Fibroblast of lung (primary cell): ENCODE data around the gene TIAM2. TPM values are rescaled to one million over a fixed set of nuclear protein-coding genes. Genes with fewer than 3 reads are reported as not detected.

ENCODE experiments used
- DNase-seq, 2 donors: peaks; one replicate each; pipeline versions ENCODE4 v3.0.0 to v3.0.0-alpha.2; 2010; ENCODE audit warnings: low read depth in 2 of 2
- H2AFZ ChIP-seq: 2 replicates; pipeline ENCODE4 v1.5.1; 2012; ENCODE audit warnings: low read length, control low read depth, inconsistent platforms
- H3K27ac ChIP-seq: 2 replicates; pipeline ENCODE4 v1.5.1; 2011; ENCODE audit warnings: low read length, control low read depth; ENCODE audit not compliant: insufficient read depth
- H3K27me3 ChIP-seq: 2 replicates; pipeline ENCODE4 v1.5.1; 2011; ENCODE audit warnings: mild to moderate bottlenecking, low read length; ENCODE audit not compliant: control insufficient read depth, insufficient read depth
- H3K36me3 ChIP-seq: 2 replicates; pipeline ENCODE4 v1.5.1; 2011; ENCODE audit warnings: low read length; ENCODE audit not compliant: control insufficient read depth, insufficient read depth
- H3K4me1 ChIP-seq: 2 replicates; pipeline ENCODE4 v1.5.1; 2011; ENCODE audit warnings: low read length; ENCODE audit not compliant: control insufficient read depth, insufficient read depth; ENCODE audit errors: extremely low read depth
- H3K4me2 ChIP-seq: 2 replicates; pipeline ENCODE4 v1.5.1; 2011; ENCODE audit warnings: low read length, control low read depth; ENCODE audit not compliant: insufficient read depth; ENCODE audit errors: extremely low read depth
- H3K4me3 ChIP-seq, 4 experiments: fragments of 200-600 bp in 1 of 4; sonication (generic) in 1 of 4; replicated peaks in 1 of 4; 2 replicates each; pipeline ENCODE4 v1.5.1; 2011 to 2016; ENCODE audit warnings: low read length in 4 of 4, low read depth in 3 of 4, mild to moderate bottlenecking in 3 of 4, control low read depth in 2 of 4, inconsistent platforms in 1 of 4, mixed read lengths in 1 of 4; ENCODE audit not compliant: insufficient read depth in 1 of 4; ENCODE audit errors: control extremely low read depth in 1 of 4
- H3K79me2 ChIP-seq: 2 replicates; pipeline ENCODE4 v1.5.1; 2012; ENCODE audit warnings: mild to moderate bottlenecking, low read length, inconsistent platforms; ENCODE audit not compliant: control insufficient read depth, insufficient read depth
- H3K9ac ChIP-seq: 2 replicates; pipeline ENCODE4 v1.5.1; 2011; ENCODE audit warnings: mild to moderate bottlenecking, low read length, control low read depth; ENCODE audit not compliant: insufficient read depth
- H3K9me3 ChIP-seq: 2 replicates; pipeline ENCODE4 v1.5.1; 2012; ENCODE audit warnings: low read depth, low read length; ENCODE audit not compliant: control insufficient read depth, insufficient read depth
- H4K20me1 ChIP-seq: 2 replicates; pipeline ENCODE4 v1.5.1; 2011; ENCODE audit warnings: low read length; ENCODE audit not compliant: control insufficient read depth, insufficient read depth; ENCODE audit errors: extremely low read depth
- CTCF ChIP-seq, 2 donors: IDR thresholded peaks in 1 of 2; conservative IDR thresholded peaks in 1 of 2; 1 replicate in 1 of 2; 2 replicates in 1 of 2; pipeline ENCODE4 v1.5.1; 2011 to 2012; ENCODE audit warnings: low read length in 2 of 2, control low read depth in 1 of 2, inconsistent platforms in 1 of 2, low read depth in 1 of 2, mild to moderate bottlenecking in 1 of 2
- EZH2 ChIP-seq: IDR thresholded peaks from 2 replicates; pipeline ENCODE4 v1.5.1; 2012; ENCODE audit warnings: low read length, control low read depth, mild to moderate bottlenecking; ENCODE audit errors: missing control alignments
- polyA plus RNA-seq, 2 donors: library from polyadenylated mRNA; depleted of rRNA in 1 of 2; stranded (reverse) in 1 of 2; unstranded in 1 of 2; fragments of >200 nt; gene quantifications; 2 replicates each; pipeline ENCODE4 v1.2.1, GENCODE V29; 2011 to 2012; ENCODE audit warnings: missing spikeins in 1 of 2
- total RNA-seq: library from RNA; depleted of rRNA; stranded (reverse); fragments of >200 nt; gene quantifications from 2 replicates; pipeline ENCODE4 v1.2.1, GENCODE V29; 2014

Gene TIAM2
- total and polyA plus RNA-seq, 2 donors (not counting 1 experiment from before 2014, with no cell fraction given) = 6.2 to 11.2 TPM

GRCh38 chr6:155270561-155271091 is 275.5 kb downstream of the TIAM2 start:
- TF ChIP-seq EZH2 = no peak
- no peak for TF ChIP-seq CTCF (conservative IDR thresholded peaks at IDR 0.05 in 1 of 2, IDR thresholded peaks at IDR 0.05 in 1 of 2; ENCODE audit: low read depth in 1 of 2, low read length in 2 of 2)
- Histone ChIP-seq H2AFZ (no peak overlapping the region), H3K4me3 (no peak overlapping the region), H3K9ac (no peak overlapping the region), H3K36me3 (no peaks in the 10 kb centered on the region), H3K4me2 (no peak overlapping the region), H3K4me1 (peaks cover 24% of the 10 kb centered on the region), H3K27ac (no peak overlapping the region), H3K27me3 (no peaks in the 10 kb centered on the region), H3K9me3 (no peaks in the 10 kb centered on the region), H3K79me2 (no peaks in the 10 kb centered on the region), H4K20me1 (no peaks in the 10 kb centered on the region)
- no peak for DNase-seq

- Histone ChIP-seq H3K9ac (no peak overlapping the region), H2AFZ (no peak overlapping the region), H3K4me2 (no peak overlapping the region), H4K20me1 (no peaks in the 10 kb centered on the region), H3K36me3 (no peaks in the 10 kb centered on the region), H3K4me1 (peaks cover 27% of the 10 kb centered on the region), H3K27me3 (no peaks in the 10 kb centered on the region), H3K79me2 (no peaks in the 10 kb centered on the region), H3K27ac (no peak overlapping the region), H3K4me3 (no peak overlapping the region), H3K9me3 (no peaks in the 10 kb centered on the region)
- no peak for DNase-seq
- TF ChIP-seq CTCF (conservative IDR thresholded peaks at IDR 0.05 in 1 of 2, IDR thresholded peaks at IDR 0.05 in 1 of 2; ENCODE audit: low read depth in 1 of 2, low read length in 2 of 2) (no peak), EZH2 (no peak)
Observed at GRCh38 chr6:155271145-155271544, 276.0 kb downstream of the TIAM2 start.

- H3K4me2 ChIP-seq = peak overlapping the region; percentile 69
- DNase-seq = peak; percentile 17 to 70
- peak overlapping the region; percentile 55 for H3K27ac ChIP-seq
- no peak for TF ChIP-seq CTCF (conservative IDR thresholded peaks at IDR 0.05 in 1 of 2, IDR thresholded peaks at IDR 0.05 in 1 of 2; ENCODE audit: low read depth in 1 of 2, low read length in 2 of 2)
- no peak for TF ChIP-seq EZH2
- peak overlapping the region in 1 of 4 experiments; percentile 2 for H3K4me3 ChIP-seq
- H3K79me2 ChIP-seq = no peaks in the 10 kb centered on the region
- H3K4me1 ChIP-seq = peaks cover 28% of the 10 kb centered on the region
- no peaks in the 10 kb centered on the region for H3K27me3 ChIP-seq
- H4K20me1 ChIP-seq = no peaks in the 10 kb centered on the region
- no peak overlapping the region for H3K9ac ChIP-seq
- H2AFZ ChIP-seq = no peak overlapping the region
- H3K36me3 ChIP-seq = no peaks in the 10 kb centered on the region
- no peaks in the 10 kb centered on the region for H3K9me3 ChIP-seq
Observed at GRCh38 chr6:155272353-155273232, 277.5 kb downstream of the TIAM2 start.
